Astrocyte (in vitro differentiated cells and primary cell): ENCODE measurements around the gene TBX21. TPM values are rescaled to one million over a fixed set of nuclear protein-coding genes. Genes with fewer than 3 reads are reported as not detected.

Experiments used
- DNase-seq: peaks from one replicate; pipeline ENCODE4 v3.0.0-alpha.2; 2010; ENCODE audit warnings: low read depth
- FAIRE-seq: peaks from 2 replicates; lab custom pipeline; 2011; peaks lifted over from hg19 to GRCh38; lab: Jason Lieb, UNC
- H2AFZ ChIP-seq: 2 replicates; pipeline ENCODE4 v1.6.0; 2012; ENCODE audit warnings: low read depth, low read length, inconsistent platforms
- H3K27ac ChIP-seq: 2 replicates; pipeline ENCODE4 v1.5.1; 2011; ENCODE audit warnings: low read depth, low read length, inconsistent platforms
- H3K27me3 ChIP-seq: 2 replicates; pipeline ENCODE4 v1.6.0; 2011; ENCODE audit warnings: low read length, inconsistent platforms; ENCODE audit not compliant: insufficient read depth
- H3K36me3 ChIP-seq: 2 replicates; pipeline ENCODE4 v1.5.1; 2011; ENCODE audit warnings: low read length, inconsistent platforms; ENCODE audit not compliant: insufficient read depth
- H3K4me1 ChIP-seq: 2 replicates; pipeline ENCODE4 v1.5.1; 2011; ENCODE audit warnings: low read length, inconsistent platforms; ENCODE audit not compliant: insufficient read depth
- H3K4me2 ChIP-seq: 2 replicates; pipeline ENCODE4 v1.6.0; 2012; ENCODE audit warnings: low read length, inconsistent platforms
- H3K4me3 ChIP-seq: 2 replicates; pipeline ENCODE4 v1.5.1; 2011; ENCODE audit warnings: low read depth, mild to moderate bottlenecking, low read length, inconsistent platforms; ENCODE audit not compliant: insufficient read depth
- H3K79me2 ChIP-seq: 2 replicates; pipeline ENCODE4 v1.6.0; 2012; ENCODE audit warnings: mild to moderate bottlenecking, low read length, inconsistent platforms; ENCODE audit not compliant: insufficient read depth
- H3K9ac ChIP-seq: 2 replicates; pipeline ENCODE4 v1.6.0; 2012; ENCODE audit warnings: mild to moderate bottlenecking, low read length, inconsistent platforms
- H3K9me3 ChIP-seq: 2 replicates; pipeline ENCODE4 v1.5.1; 2012; ENCODE audit warnings: low read depth, mild to moderate bottlenecking, low read length, inconsistent platforms; ENCODE audit not compliant: insufficient read depth
- H4K20me1 ChIP-seq: 2 replicates; pipeline ENCODE4 v1.6.0; 2012; ENCODE audit warnings: low read length, inconsistent platforms; ENCODE audit not compliant: insufficient read depth
- H3K27ac Mint-ChIP-seq: one replicate; pipeline ENCODE4 v1.8.0; 2021; ENCODE audit warnings: mild to moderate bottlenecking, mixed read lengths; ENCODE audit not compliant: unreplicated experiment
- H3K27me3 Mint-ChIP-seq: one replicate; pipeline ENCODE4 v1.8.0; 2021; ENCODE audit warnings: low read depth, mixed read lengths; ENCODE audit not compliant: unreplicated experiment
- H3K36me3 Mint-ChIP-seq: one replicate; pipeline ENCODE4 v1.8.0; 2021; ENCODE audit warnings: low read depth, mixed read lengths; ENCODE audit not compliant: unreplicated experiment
- H3K4me1 Mint-ChIP-seq: one replicate; pipeline ENCODE4 v1.8.0; 2021; ENCODE audit warnings: low read depth, mixed read lengths; ENCODE audit not compliant: unreplicated experiment
- H3K4me3 Mint-ChIP-seq: one replicate; pipeline ENCODE4 v1.8.0; 2021; ENCODE audit warnings: mild to moderate bottlenecking, moderate library complexity, mixed read lengths; ENCODE audit not compliant: unreplicated experiment
- H3K9me3 Mint-ChIP-seq: one replicate; pipeline ENCODE4 v1.8.0; 2021; ENCODE audit warnings: mild to moderate bottlenecking, mixed read lengths; ENCODE audit not compliant: unreplicated experiment
- CTCF ChIP-seq: IDR thresholded peaks from 2 replicates; pipeline ENCODE4 v1.5.1; 2011; ENCODE audit warnings: low read depth, mild to moderate bottlenecking, inconsistent platforms, low read length, moderate library complexity; ENCODE audit not compliant: insufficient read depth
- EZH2 ChIP-seq: IDR thresholded peaks from 2 replicates; pipeline ENCODE4 v1.6.1; 2012; ENCODE audit warnings: mild to moderate bottlenecking, low read length, inconsistent platforms; ENCODE audit not compliant: insufficient read depth
- total RNA-seq: library from RNA; stranded (reverse); gene quantifications from 2 replicates; pipeline ENCODE4 v1.2.1, GENCODE V29; 2021

Gene TBX21
- total RNA-seq, 1 donor from 2014 or later: not detected

- Mint-ChIP-seq H3K9me3 (no peaks in the 10 kb centered on the region), H3K27me3 (no peaks in the 10 kb centered on the region), H3K4me3 (no peak overlapping the region), H3K36me3 (peaks cover 15% of the 10 kb centered on the region), H3K27ac (no peak overlapping the region), H3K4me1 (peaks cover 12% of the 10 kb centered on the region)
- H3K4me2 ChIP-seq: no peak overlapping the region
- H3K27ac ChIP-seq: no peak overlapping the region
- no peak overlapping the region for H2AFZ ChIP-seq
- FAIRE-seq (no peak), DNase-seq (no peak)
- peaks cover 9% of the 10 kb centered on the region for H3K4me1 ChIP-seq
- no peak overlapping the region for H3K4me3 ChIP-seq
- H4K20me1 ChIP-seq: peaks cover 49% of the 10 kb centered on the region
- no peaks in the 10 kb centered on the region for H3K79me2 ChIP-seq
- no peaks in the 10 kb centered on the region for H3K9me3 ChIP-seq
- no peaks in the 10 kb centered on the region for H3K27me3 ChIP-seq
- TF ChIP-seq EZH2: no peak
- TF ChIP-seq CTCF: no peak
- H3K9ac ChIP-seq: no peak overlapping the region
- no peaks in the 10 kb centered on the region for H3K36me3 ChIP-seq
Observed at GRCh38 chr17:47697906-47698711, 34.9 kb upstream of the TBX21 start.

- H4K20me1 ChIP-seq: peaks cover 49% of the 10 kb centered on the region
- Mint-ChIP-seq H3K27ac (no peak overlapping the region), H3K9me3 (no peaks in the 10 kb centered on the region), H3K4me1 (peaks cover 8% of the 10 kb centered on the region), H3K36me3 (peaks cover 20% of the 10 kb centered on the region), H3K4me3 (no peak overlapping the region), H3K27me3 (no peaks in the 10 kb centered on the region)
- H3K4me3 ChIP-seq: no peak overlapping the region
- H2AFZ ChIP-seq: no peak overlapping the region
- no peak for FAIRE-seq
- H3K27me3 ChIP-seq: peaks cover 7% of the 10 kb centered on the region
- H3K9me3 ChIP-seq: no peaks in the 10 kb centered on the region
- no peak overlapping the region for H3K27ac ChIP-seq
- no peak for DNase-seq
- TF ChIP-seq CTCF: peak; percentile 57
- TF ChIP-seq EZH2: no peak
- H3K79me2 ChIP-seq: no peaks in the 10 kb centered on the region
- H3K4me2 ChIP-seq: no peak overlapping the region
- H3K4me1 ChIP-seq: peaks cover 8% of the 10 kb centered on the region
- H3K9ac ChIP-seq: no peak overlapping the region
- no peaks in the 10 kb centered on the region for H3K36me3 ChIP-seq
Observed at GRCh38 chr17:47698749-47699535, 34.1 kb upstream of the TBX21 start.

GRCh38 chr17:47699536-47699840 is 33.5 kb upstream of the TBX21 start:
- Histone ChIP-seq H3K9ac (no peak overlapping the region), H3K4me2 (no peak overlapping the region), H3K4me1 (peaks cover 8% of the 10 kb centered on the region), H2AFZ (no peak overlapping the region), H3K9me3 (no peaks in the 10 kb centered on the region), H3K27me3 (peaks cover 7% of the 10 kb centered on the region), H3K79me2 (no peaks in the 10 kb centered on the region), H3K4me3 (no peak overlapping the region), H4K20me1 (peaks cover 49% of the 10 kb centered on the region), H3K27ac (no peak overlapping the region), H3K36me3 (no peaks in the 10 kb centered on the region)
- Mint-ChIP-seq H3K4me1 (peaks cover 8% of the 10 kb centered on the region), H3K9me3 (no peaks in the 10 kb centered on the region), H3K27ac (no peak overlapping the region), H3K36me3 (peaks cover 21% of the 10 kb centered on the region), H3K4me3 (no peak overlapping the region), H3K27me3 (no peaks in the 10 kb centered on the region)
- FAIRE-seq (no peak), DNase-seq (no peak)
- TF ChIP-seq CTCF: no peak
- no peak for TF ChIP-seq EZH2
